PFSK-1 (cell line): ENCODE data around the gene NR2E3.

Source experiments
- FOXP2 ChIP-seq: optimal IDR thresholded peaks from 2 replicates; pipeline ENCODE3; 2011; ENCODE audit warnings: borderline replicate concordance, control low read depth, inconsistent platforms; ENCODE audit not compliant: insufficient read depth; ENCODE audit errors: extremely low read length, extremely low read depth
- POLR2AphosphoS5 ChIP-seq: IDR thresholded peaks from 2 replicates; pipeline ENCODE4 v1.6.1; 2012; ENCODE audit warnings: low read depth, mild to moderate bottlenecking, control low read depth, low read length, moderate library complexity
- SIN3A ChIP-seq: IDR thresholded peaks from 2 replicates; pipeline ENCODE4 v1.6.1; 2012; ENCODE audit warnings: mild to moderate bottlenecking, low read length, moderate library complexity, borderline replicate concordance; ENCODE audit not compliant: insufficient read depth
- TAF1 ChIP-seq: IDR thresholded peaks from 2 replicates; pipeline ENCODE4 v1.6.1; 2012; ENCODE audit warnings: low read length, control low read depth, borderline replicate concordance; ENCODE audit not compliant: insufficient read depth
- TF ChIP-seq, protein P1 (sequence below), 2 experiments: IDR thresholded peaks; 2 replicates each; pipeline versions ENCODE4 v1.6.1 to v1.8.0; 2011 to 2012; ENCODE audit warnings: low read depth in 2 of 2, low read length in 2 of 2, control low read depth in 1 of 2, inconsistent platforms in 1 of 2, mild to moderate bottlenecking in 1 of 2, moderate library complexity in 1 of 2; ENCODE audit not compliant: insufficient read depth in 1 of 2

DNA sequence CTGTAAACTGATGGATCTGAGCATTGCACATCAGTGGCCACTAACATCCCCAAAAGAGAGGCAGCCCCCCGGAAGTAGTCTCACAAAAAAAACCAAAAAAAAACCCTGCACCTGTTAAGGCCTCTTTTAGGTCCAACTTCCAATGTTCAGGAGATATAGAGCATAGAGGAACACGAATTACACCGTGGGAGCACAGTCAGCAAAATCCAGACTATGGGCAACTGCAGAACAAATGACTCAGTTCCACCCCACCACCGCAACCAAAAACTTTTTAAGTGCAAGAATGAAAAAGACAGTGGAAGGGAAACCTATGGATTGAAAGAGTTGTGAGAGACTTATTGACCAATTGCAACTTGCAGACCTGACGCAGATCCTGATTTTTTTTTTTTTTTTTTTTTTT, 42.2 kb upstream of the NR2E3 start:
- TF ChIP-seq SIN3A (no peak), POLR2AphosphoS5 (no peak), TAF1 (no peak), FOXP2 (no peak)
- TF ChIP-seq, protein P1, sequence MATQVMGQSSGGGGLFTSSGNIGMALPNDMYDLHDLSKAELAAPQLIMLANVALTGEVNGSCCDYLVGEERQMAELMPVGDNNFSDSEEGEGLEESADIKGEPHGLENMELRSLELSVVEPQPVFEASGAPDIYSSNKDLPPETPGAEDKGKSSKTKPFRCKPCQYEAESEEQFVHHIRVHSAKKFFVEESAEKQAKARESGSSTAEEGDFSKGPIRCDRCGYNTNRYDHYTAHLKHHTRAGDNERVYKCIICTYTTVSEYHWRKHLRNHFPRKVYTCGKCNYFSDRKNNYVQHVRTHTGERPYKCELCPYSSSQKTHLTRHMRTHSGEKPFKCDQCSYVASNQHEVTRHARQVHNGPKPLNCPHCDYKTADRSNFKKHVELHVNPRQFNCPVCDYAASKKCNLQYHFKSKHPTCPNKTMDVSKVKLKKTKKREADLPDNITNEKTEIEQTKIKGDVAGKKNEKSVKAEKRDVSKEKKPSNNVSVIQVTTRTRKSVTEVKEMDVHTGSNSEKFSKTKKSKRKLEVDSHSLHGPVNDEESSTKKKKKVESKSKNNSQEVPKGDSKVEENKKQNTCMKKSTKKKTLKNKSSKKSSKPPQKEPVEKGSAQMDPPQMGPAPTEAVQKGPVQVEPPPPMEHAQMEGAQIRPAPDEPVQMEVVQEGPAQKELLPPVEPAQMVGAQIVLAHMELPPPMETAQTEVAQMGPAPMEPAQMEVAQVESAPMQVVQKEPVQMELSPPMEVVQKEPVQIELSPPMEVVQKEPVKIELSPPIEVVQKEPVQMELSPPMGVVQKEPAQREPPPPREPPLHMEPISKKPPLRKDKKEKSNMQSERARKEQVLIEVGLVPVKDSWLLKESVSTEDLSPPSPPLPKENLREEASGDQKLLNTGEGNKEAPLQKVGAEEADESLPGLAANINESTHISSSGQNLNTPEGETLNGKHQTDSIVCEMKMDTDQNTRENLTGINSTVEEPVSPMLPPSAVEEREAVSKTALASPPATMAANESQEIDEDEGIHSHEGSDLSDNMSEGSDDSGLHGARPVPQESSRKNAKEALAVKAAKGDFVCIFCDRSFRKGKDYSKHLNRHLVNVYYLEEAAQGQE (IDR thresholded peaks at IDR 0.05; ENCODE audit: insufficient read depth in 1 of 2, low read depth in 2 of 2, low read length in 2 of 2) = no peak
